OCI-LY7 (cell line): ENCODE measurements around the gene HRH2.

Source experiments
- CTCF ChIP-seq: fragments of 200-600 bp; sonication (generic); conservative IDR thresholded peaks from 2 replicates; pipeline ENCODE4 v1.5.1; 2014; ENCODE audit warnings: mild to moderate bottlenecking, antibody characterized with exemption, low read length, moderate library complexity, mixed read lengths
- EZH2phosphoT487 ChIP-seq: fragments of 200-600 bp; sonication (generic); IDR thresholded peaks from 2 replicates; pipeline ENCODE4 v1.6.1; 2018; ENCODE audit warnings: low read depth, borderline replicate concordance, mild to moderate bottlenecking, mixed run types, antibody characterized with exemption, low read length, moderate library complexity, mixed read lengths

DNA sequence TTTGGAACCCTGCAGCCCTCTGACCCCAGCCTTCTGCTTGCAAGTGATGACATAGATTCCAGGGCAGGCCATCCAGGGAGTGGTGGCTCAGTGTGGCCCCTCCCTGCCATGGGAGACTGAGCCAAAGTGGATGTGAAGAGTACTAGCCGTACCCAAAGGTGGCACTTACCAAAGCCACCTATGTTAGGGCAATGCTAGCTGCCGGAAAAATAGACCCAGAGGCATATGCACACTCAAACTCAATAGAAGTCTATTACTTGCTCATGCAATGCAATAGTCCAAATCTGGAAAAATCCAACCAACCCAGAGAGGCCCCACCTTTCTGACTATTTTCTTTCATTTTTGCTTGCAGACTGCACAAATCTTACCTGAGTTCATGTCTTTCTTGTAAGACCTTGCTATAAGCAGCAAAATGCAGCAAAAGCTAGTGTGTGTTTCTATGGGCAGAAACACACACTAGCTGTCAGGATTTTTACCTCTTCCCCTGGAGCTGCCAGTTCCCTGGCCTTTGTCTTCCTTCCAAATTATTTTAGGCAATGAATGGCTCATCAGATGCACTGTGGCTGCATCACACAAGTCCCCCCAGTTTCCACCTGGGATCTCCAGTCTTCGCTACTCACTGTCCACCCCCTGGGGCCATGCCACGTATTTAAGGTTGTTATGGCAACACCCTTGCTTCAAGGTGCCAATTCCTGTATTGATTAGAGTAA is 74.0 kb downstream of the HRH2 start:
- TF ChIP-seq CTCF (no peak), EZH2phosphoT487 (no peak)
